Measurements from ENCODE around the gene RUNX3.

- no peak for TF ChIP-seq CTCF (conservative IDR thresholded peaks at IDR 0.05 in 1 of 2, IDR thresholded peaks at IDR 0.05 in 1 of 2; ENCODE audit: extremely low read depth in 1 of 2, insufficient read depth in 1 of 2, low read depth in 1 of 2, low read length in 2 of 2)
- no peak for TF ChIP-seq EZH2 (IDR thresholded peaks at IDR 0.05; ENCODE audit: borderline replicate concordance, low read length)
Measured at GRCh38 chr1:24857507-24858133, 72.5 kb downstream of the RUNX3 start.

All from mammary epithelial cell (primary cell).